ENCODE results near the gene CHDH. TPM values are rescaled to one million over a fixed set of nuclear protein-coding genes. Genes with fewer than 3 reads are reported as not detected.

The CHDH gene
- total and polyA plus RNA-seq, 9 donors, result 0.75 to 1.3 (median 1.1) TPM

DNA sequence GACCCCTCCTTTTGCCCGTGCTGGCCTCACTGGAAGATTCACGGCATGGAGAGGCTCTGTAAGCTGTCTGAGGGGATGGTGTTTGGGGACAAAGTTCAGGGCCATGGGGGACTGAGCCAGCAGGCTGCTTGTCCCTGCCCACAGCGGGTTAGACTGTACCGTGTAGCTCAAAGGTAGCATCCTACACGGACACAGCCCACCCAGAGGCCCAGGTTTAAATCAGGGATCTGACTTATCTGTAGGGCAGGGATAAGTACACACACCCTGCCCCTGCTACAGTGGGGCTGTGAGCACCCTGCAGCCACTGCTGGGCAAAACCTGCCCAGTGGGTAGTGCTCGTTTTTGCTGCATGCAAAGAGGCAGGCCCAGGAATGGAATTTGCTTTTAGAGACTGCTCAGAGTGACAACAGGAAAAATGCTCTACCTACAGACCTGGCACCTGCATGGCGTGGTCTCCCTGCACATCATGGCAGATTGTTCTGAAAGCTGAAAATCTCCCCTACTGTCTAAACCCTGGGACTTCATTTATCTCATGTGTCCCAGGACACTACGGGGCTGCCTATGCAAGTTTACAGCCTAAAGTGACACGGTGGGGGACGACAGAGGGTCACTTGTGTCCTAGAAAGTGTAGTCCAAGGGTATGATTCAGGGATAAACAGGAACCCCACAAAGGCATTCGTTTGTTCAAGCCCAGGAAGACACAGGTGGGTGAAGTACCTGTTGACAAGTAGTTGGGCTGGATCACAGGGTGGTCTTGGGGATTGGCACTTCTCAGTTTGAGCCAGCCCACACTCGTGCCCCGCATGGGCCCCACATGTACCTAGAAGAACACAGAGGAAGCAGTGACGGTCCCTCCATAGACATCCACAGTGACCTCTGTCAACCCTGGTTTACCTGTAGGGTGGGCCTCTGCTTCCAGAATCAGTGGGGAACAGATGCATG, 27.7 kb downstream of the CHDH start:
- H3K4me3 ChIP-seq (ENCODE audit: low read length), result no peak overlapping the region
- no peak overlapping the region for H3K27ac ChIP-seq (ENCODE audit: low read length)
- DNase-seq, result no peak
- H3K9me3 ChIP-seq (replicated peaks; ENCODE audit: control insufficient read depth, low read depth, low read length), result no peaks in the 10 kb centered on the region
- no peaks in the 10 kb centered on the region for H3K27me3 ChIP-seq (ENCODE audit: control insufficient read depth, insufficient read depth, low read length)
- peaks cover 28% of the 10 kb centered on the region for H3K4me1 ChIP-seq (ENCODE audit: control insufficient read depth, insufficient read depth, low read length)
- WGBS (ENCODE audit: insufficient coverage), result 82% methylated on average over 12 of the region's 14 CpGs
- H3K36me3 ChIP-seq (ENCODE audit: control insufficient read depth, insufficient read depth, low read length), result no peaks in the 10 kb centered on the region

DNA sequence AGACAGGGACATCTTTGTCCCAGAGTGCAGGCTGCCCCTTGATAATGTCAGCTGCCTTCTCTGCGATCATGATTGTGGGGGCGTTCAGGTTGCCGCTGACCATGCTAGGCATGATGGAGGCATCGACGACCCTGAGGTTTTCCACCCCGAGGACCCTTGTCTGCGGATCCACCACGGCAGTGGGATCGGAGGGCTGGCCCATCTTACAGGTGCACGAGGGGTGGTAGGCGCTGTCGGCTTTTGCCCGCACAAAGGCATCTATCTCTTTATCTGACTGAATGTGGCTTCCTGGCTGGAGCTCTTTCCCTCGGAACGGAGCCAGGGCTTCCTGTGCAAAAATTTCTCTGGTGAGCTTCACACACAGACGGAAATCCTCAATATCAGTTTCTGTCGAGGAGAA, 28.4 kb downstream of the CHDH start:
- H3K9me3 ChIP-seq (replicated peaks; ENCODE audit: control insufficient read depth, low read depth, low read length), result no peaks in the 10 kb centered on the region
- H3K36me3 ChIP-seq (ENCODE audit: control insufficient read depth, insufficient read depth, low read length), result no peaks in the 10 kb centered on the region
- 87% methylated on average over 15 of the region's 17 CpGs for WGBS (ENCODE audit: insufficient coverage)
- DNase-seq, result no peak
- peaks cover 28% of the 10 kb centered on the region for H3K4me1 ChIP-seq (ENCODE audit: control insufficient read depth, insufficient read depth, low read length)
- no peak overlapping the region for H3K4me3 ChIP-seq (ENCODE audit: low read length)
- no peak overlapping the region for H3K27ac ChIP-seq (ENCODE audit: low read length)
- no peaks in the 10 kb centered on the region for H3K27me3 ChIP-seq (ENCODE audit: control insufficient read depth, insufficient read depth, low read length)

DNA sequence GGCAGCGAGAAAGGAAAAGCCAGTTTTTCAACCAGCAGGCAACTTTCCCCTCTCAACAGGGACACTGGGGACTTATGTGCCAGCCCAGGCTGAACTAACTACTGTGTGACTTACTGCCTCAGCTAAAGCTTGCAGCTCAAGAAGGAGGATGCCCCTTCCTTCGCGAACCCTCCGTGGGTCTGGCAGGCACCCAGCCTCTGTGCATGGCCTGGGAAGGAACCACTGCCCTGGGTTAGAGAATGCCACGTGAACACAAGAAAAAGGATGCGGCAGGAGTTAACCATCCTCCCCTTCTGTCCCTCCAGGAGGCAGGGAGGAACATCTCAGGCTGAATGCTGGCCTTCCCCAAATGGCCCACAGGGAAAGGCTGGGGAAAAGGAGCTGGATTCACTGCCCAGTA, 29.0 kb downstream of the CHDH start:
- Histone ChIP-seq H3K27me3 (ENCODE audit: control insufficient read depth, insufficient read depth, low read length) (no peaks in the 10 kb centered on the region), H3K27ac (ENCODE audit: low read length) (no peak overlapping the region), H3K4me3 (ENCODE audit: low read length) (no peak overlapping the region), H3K9me3 (replicated peaks; ENCODE audit: control insufficient read depth, low read depth, low read length) (no peaks in the 10 kb centered on the region), H3K4me1 (ENCODE audit: control insufficient read depth, insufficient read depth, low read length) (peaks cover 26% of the 10 kb centered on the region), H3K36me3 (ENCODE audit: control insufficient read depth, insufficient read depth, low read length) (no peaks in the 10 kb centered on the region)
- DNase-seq, result no peak
- no CpG with 5 or more reads among the region's 6 CpGs for WGBS (ENCODE audit: insufficient coverage)

DNA sequence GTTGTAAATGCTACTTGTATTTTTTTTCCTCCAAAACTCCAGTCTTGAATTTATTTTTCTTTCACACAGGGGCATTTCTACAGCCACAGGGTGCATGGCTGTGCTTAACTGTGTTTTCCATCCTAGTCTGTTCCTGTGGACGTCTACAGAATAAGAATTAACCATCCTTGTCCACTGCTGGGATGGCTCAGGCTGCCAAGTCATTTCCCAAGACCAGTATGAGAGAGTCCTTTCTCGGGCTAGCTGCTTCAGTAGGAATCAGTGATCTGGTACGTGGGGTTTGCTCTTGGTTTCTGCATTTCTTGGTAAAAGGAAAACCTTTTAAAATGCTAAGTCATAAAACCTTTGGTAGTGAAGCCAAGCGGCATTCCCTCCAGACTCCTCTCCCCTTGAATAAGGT, 29.8 kb downstream of the CHDH start:
- Histone ChIP-seq H3K4me3 (ENCODE audit: low read length) (no peak overlapping the region), H3K9me3 (replicated peaks; ENCODE audit: control insufficient read depth, low read depth, low read length) (no peaks in the 10 kb centered on the region), H3K27ac (ENCODE audit: low read length) (no peak overlapping the region), H3K4me1 (ENCODE audit: control insufficient read depth, insufficient read depth, low read length) (peaks cover 18% of the 10 kb centered on the region), H3K27me3 (ENCODE audit: control insufficient read depth, insufficient read depth, low read length) (no peaks in the 10 kb centered on the region), H3K36me3 (ENCODE audit: control insufficient read depth, insufficient read depth, low read length) (no peaks in the 10 kb centered on the region)
- 73% methylated on average over 2 of the region's 4 CpGs for WGBS (ENCODE audit: insufficient coverage)
- peak; percentile 30 for DNase-seq

DNA sequence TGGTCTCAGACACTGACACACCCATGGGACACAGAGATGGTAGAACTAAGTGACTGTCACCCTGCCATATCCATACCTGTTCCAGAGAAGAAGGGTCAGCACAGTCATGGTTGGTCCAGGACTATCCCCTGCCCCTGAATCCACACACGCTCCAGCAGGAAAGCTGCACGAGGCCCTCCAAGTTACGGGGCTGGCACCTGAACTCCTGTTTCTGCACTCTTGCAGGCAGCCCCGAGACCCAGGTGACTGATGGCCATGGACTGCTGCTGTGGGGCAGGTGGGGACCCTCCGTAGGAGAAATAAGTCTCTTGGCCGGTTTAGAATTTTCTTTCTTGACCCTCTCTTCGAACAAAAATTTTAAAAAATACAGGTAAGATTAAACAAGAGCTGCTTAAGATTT, 30.6 kb downstream of the CHDH start:
- Histone ChIP-seq H3K27me3 (ENCODE audit: control insufficient read depth, insufficient read depth, low read length) (no peaks in the 10 kb centered on the region), H3K4me1 (ENCODE audit: control insufficient read depth, insufficient read depth, low read length) (peaks cover 10% of the 10 kb centered on the region), H3K4me3 (ENCODE audit: low read length) (no peak overlapping the region), H3K9me3 (replicated peaks; ENCODE audit: control insufficient read depth, low read depth, low read length) (no peaks in the 10 kb centered on the region), H3K36me3 (ENCODE audit: control insufficient read depth, insufficient read depth, low read length) (no peaks in the 10 kb centered on the region), H3K27ac (ENCODE audit: low read length) (no peak overlapping the region)
- 72% methylated on average over 5 of the region's 7 CpGs for WGBS (ENCODE audit: insufficient coverage)
- DNase-seq, result no peak

GRCh38 chr3:53815067-53815466, 31.2 kb downstream of the CHDH start:
- no peak for DNase-seq
- 93% methylated on average over 3 of the region's 4 CpGs for WGBS (ENCODE audit: insufficient coverage)
- no peaks in the 10 kb centered on the region for H3K9me3 ChIP-seq (replicated peaks; ENCODE audit: control insufficient read depth, low read depth, low read length)
- H3K4me1 ChIP-seq (ENCODE audit: control insufficient read depth, insufficient read depth, low read length), result peaks cover 5% of the 10 kb centered on the region
- no peak overlapping the region for H3K27ac ChIP-seq (ENCODE audit: low read length)
- H3K27me3 ChIP-seq (ENCODE audit: control insufficient read depth, insufficient read depth, low read length), result no peaks in the 10 kb centered on the region
- H3K36me3 ChIP-seq (ENCODE audit: control insufficient read depth, insufficient read depth, low read length), result no peaks in the 10 kb centered on the region
- H3K4me3 ChIP-seq (ENCODE audit: low read length), result no peak overlapping the region

GRCh38 chr3:53813876-53814275, 32.3 kb downstream of the CHDH start:
- no peak for DNase-seq
- no peaks in the 10 kb centered on the region for H3K36me3 ChIP-seq (ENCODE audit: control insufficient read depth, insufficient read depth, low read length)
- WGBS (ENCODE audit: insufficient coverage), result 90% methylated on average over 9 of the region's 10 CpGs
- no peaks in the 10 kb centered on the region for H3K9me3 ChIP-seq (replicated peaks; ENCODE audit: control insufficient read depth, low read depth, low read length)
- H3K27me3 ChIP-seq (ENCODE audit: control insufficient read depth, insufficient read depth, low read length), result no peaks in the 10 kb centered on the region
- H3K27ac ChIP-seq (ENCODE audit: low read length), result no peak overlapping the region
- H3K4me3 ChIP-seq (ENCODE audit: low read length), result no peak overlapping the region
- no peaks in the 10 kb centered on the region for H3K4me1 ChIP-seq (ENCODE audit: control insufficient read depth, insufficient read depth, low read length)

- Histone ChIP-seq H3K4me3 (ENCODE audit: low read length) (no peak overlapping the region), H3K27ac (ENCODE audit: low read length) (no peak overlapping the region), H3K27me3 (ENCODE audit: control insufficient read depth, insufficient read depth, low read length) (no peaks in the 10 kb centered on the region), H3K4me1 (ENCODE audit: control insufficient read depth, insufficient read depth, low read length) (no peaks in the 10 kb centered on the region), H3K9me3 (replicated peaks; ENCODE audit: control insufficient read depth, low read depth, low read length) (no peaks in the 10 kb centered on the region), H3K36me3 (ENCODE audit: control insufficient read depth, insufficient read depth, low read length) (no peaks in the 10 kb centered on the region)
- DNase-seq, result no peak
- WGBS (ENCODE audit: insufficient coverage), result 82% methylated on average over 5 of the region's 5 CpGs
These were observed 33.0 kb downstream of the CHDH start for GRCh38 chr3:53813229-53813628.

DNA sequence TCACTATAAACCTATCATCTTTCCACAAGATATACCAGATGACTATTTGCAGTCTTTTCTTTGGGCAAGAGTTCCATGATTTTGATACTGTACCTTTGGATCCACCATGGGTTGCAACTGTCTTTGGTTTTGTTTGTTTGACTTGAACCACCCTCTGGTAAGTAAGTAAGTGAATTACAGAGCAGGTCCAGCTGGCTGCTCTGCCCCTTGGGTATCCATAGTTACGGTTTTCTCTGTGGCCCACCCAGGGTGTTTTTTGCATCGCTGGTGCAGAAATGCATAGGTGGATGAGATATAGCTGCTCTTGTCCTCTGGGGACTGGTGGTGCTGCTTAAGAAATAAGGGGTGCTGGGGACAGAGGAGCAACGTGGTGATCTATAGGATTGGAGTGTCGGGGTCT, 33.8 kb downstream of the CHDH start:
- H3K9me3 ChIP-seq (replicated peaks; ENCODE audit: control insufficient read depth, low read depth, low read length), result no peaks in the 10 kb centered on the region
- no peaks in the 10 kb centered on the region for H3K36me3 ChIP-seq (ENCODE audit: control insufficient read depth, insufficient read depth, low read length)
- 38% methylated on average over 4 of the region's 4 CpGs for WGBS (ENCODE audit: insufficient coverage)
- no peaks in the 10 kb centered on the region for H3K4me1 ChIP-seq (ENCODE audit: control insufficient read depth, insufficient read depth, low read length)
- H3K27me3 ChIP-seq (ENCODE audit: control insufficient read depth, insufficient read depth, low read length), result no peaks in the 10 kb centered on the region
- no peak overlapping the region for H3K4me3 ChIP-seq (ENCODE audit: low read length)
- no peak for DNase-seq
- H3K27ac ChIP-seq (ENCODE audit: low read length), result no peak overlapping the region

DNA sequence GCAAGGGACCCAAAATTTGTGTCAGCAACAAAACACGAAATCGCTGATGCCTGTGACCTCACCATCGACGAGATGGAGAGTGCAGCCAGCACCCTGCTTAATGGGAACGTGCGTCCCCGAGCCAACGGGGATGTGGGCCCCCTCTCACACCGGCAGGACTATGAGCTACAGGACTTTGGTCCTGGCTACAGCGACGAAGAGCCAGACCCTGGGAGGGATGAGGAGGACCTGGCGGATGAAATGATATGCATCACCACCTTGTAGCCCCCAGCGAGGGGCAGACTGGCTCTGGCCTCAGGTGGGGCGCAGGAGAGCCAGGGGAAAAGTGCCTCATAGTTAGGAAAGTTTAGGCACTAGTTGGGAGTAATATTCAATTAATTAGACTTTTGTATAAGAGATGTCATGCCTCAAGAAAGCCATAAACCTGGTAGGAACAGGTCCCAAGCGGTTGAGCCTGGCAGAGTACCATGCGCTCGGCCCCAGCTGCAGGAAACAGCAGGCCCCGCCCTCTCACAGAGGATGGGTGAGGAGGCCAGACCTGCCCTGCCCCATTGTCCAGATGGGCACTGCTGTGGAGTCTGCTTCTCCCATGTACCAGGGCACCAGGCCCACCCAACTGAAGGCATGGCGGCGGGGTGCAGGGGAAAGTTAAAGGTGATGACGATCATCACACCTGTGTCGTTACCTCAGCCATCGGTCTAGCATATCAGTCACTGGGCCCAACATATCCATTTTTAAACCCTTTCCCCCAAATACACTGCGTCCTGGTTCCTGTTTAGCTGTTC, 34.9 kb downstream of the CHDH start:
- H3K4me3 ChIP-seq (ENCODE audit: low read length), result no peak overlapping the region
- WGBS (ENCODE audit: insufficient coverage), result 90% methylated on average over 18 of the region's 24 CpGs
- no peak for DNase-seq
- H3K27me3 ChIP-seq (ENCODE audit: control insufficient read depth, insufficient read depth, low read length), result no peaks in the 10 kb centered on the region
- H3K36me3 ChIP-seq (ENCODE audit: control insufficient read depth, insufficient read depth, low read length), result no peaks in the 10 kb centered on the region
- H3K9me3 ChIP-seq (replicated peaks; ENCODE audit: control insufficient read depth, low read depth, low read length), result no peaks in the 10 kb centered on the region
- peaks cover 10% of the 10 kb centered on the region for H3K4me1 ChIP-seq (ENCODE audit: control insufficient read depth, insufficient read depth, low read length)
- no peak overlapping the region for H3K27ac ChIP-seq (ENCODE audit: low read length)
